Loucy (cell line): Measurements from ENCODE around the gene FKBP1A.

ENCODE experiments used
- H2AFZ ChIP-seq: fragments of 200-600 bp; sonication (generic); 2 replicates; pipeline ENCODE4 v1.6.0; 2016; ENCODE audit warnings: antibody characterized with exemption, mild to moderate bottlenecking, low read length, moderate library complexity
- H3F3A ChIP-seq: fragments of 200-600 bp; 2 replicates; pipeline ENCODE4 v1.6.0; 2016; ENCODE audit warnings: antibody characterized with exemption, low read depth, mild to moderate bottlenecking
- H3K27me3 ChIP-seq: fragments of 200-600 bp; sonication (generic); 2 replicates; pipeline ENCODE4 v1.6.1; 2014; ENCODE audit warnings: low read length, mild to moderate bottlenecking; ENCODE audit not compliant: insufficient read depth, poor library complexity, severe bottlenecking
- H3K36me3 ChIP-seq: fragments of 200-600 bp; sonication (generic); 2 replicates; pipeline ENCODE4 v1.6.1; 2016; ENCODE audit warnings: low read length; ENCODE audit not compliant: insufficient read depth
- H3K4me1 ChIP-seq: fragments of 200-600 bp; sonication (generic); 2 replicates; pipeline ENCODE4 v1.5.1; 2014; ENCODE audit warnings: low read length, mild to moderate bottlenecking; ENCODE audit not compliant: insufficient read depth, poor library complexity, severe bottlenecking
- H3K4me2 ChIP-seq: fragments of 200-600 bp; sonication (generic); 2 replicates; pipeline ENCODE4 v1.6.0; 2014; ENCODE audit warnings: antibody characterized with exemption, low read length, low read depth, mild to moderate bottlenecking; ENCODE audit not compliant: poor library complexity, severe bottlenecking
- H3K4me3 ChIP-seq: fragments of 200-600 bp; sonication (generic); 2 replicates; pipeline ENCODE4 v1.5.1; 2014; ENCODE audit warnings: low read length, mild to moderate bottlenecking, mixed read lengths; ENCODE audit not compliant: poor library complexity, severe bottlenecking
- H3K79me2 ChIP-seq: fragments of 200-600 bp; sonication (generic); 2 replicates; pipeline ENCODE4 v1.6.1; 2014; ENCODE audit warnings: low read length; ENCODE audit not compliant: insufficient read depth
- H3K9ac ChIP-seq: fragments of 200-600 bp; sonication (generic); 2 replicates; pipeline ENCODE4 v1.6.0; 2014; ENCODE audit warnings: mild to moderate bottlenecking, low read depth, low read length, moderate library complexity; ENCODE audit not compliant: poor library complexity, severe bottlenecking
- H3K9me2 ChIP-seq: fragments of 200-600 bp; sonication (generic); replicated peaks from 2 replicates; pipeline ENCODE4 v1.6.1; 2016; ENCODE audit warnings: low read depth, low read length, mixed read lengths
- H3K9me3 ChIP-seq: fragments of 200-600 bp; sonication (generic); 2 replicates; pipeline ENCODE4 v1.6.1; 2014; ENCODE audit warnings: mild to moderate bottlenecking, antibody characterized with exemption, low read length, low read depth; ENCODE audit not compliant: insufficient read depth
- H4K20me1 ChIP-seq: fragments of 200-600 bp; sonication (generic); 2 replicates; pipeline ENCODE4 v1.6.0; 2014; ENCODE audit warnings: antibody characterized with exemption, low read length, mild to moderate bottlenecking; ENCODE audit not compliant: insufficient read depth, poor library complexity, severe bottlenecking
- EZH2phosphoT487 ChIP-seq: fragments of 200-600 bp; IDR thresholded peaks from 2 replicates; pipeline ENCODE4 v1.6.1; 2018; ENCODE audit warnings: antibody characterized with exemption, mild to moderate bottlenecking, moderate library complexity, borderline replicate concordance
- TF ChIP-seq, protein P1 (sequence below): fragments of 200-600 bp; sonication (generic); conservative IDR thresholded peaks from 2 replicates; pipeline ENCODE4 v1.5.1; 2014; ENCODE audit warnings: mild to moderate bottlenecking, antibody characterized with exemption, low read length

Gene FKBP1A

GRCh38 chr20:1415667-1416468 lies 23.0 kb upstream of the FKBP1A start:
- H3K27me3 ChIP-seq: peaks cover 7% of the 10 kb centered on the region
- H3K36me3 ChIP-seq: no peaks in the 10 kb centered on the region
- H2AFZ ChIP-seq: no peak overlapping the region
- no peaks in the 10 kb centered on the region for H3K79me2 ChIP-seq
- no peak overlapping the region for H3K9ac ChIP-seq
- no peaks in the 10 kb centered on the region for H3F3A ChIP-seq
- no peaks in the 10 kb centered on the region for H3K4me1 ChIP-seq
- no peaks in the 10 kb centered on the region for H3K9me2 ChIP-seq
- no peak overlapping the region for H3K4me2 ChIP-seq
- no peak overlapping the region for H3K4me3 ChIP-seq
- H4K20me1 ChIP-seq: no peaks in the 10 kb centered on the region
- H3K9me3 ChIP-seq: no peaks in the 10 kb centered on the region
- TF ChIP-seq EZH2phosphoT487: no peak
- TF ChIP-seq, protein P1, sequence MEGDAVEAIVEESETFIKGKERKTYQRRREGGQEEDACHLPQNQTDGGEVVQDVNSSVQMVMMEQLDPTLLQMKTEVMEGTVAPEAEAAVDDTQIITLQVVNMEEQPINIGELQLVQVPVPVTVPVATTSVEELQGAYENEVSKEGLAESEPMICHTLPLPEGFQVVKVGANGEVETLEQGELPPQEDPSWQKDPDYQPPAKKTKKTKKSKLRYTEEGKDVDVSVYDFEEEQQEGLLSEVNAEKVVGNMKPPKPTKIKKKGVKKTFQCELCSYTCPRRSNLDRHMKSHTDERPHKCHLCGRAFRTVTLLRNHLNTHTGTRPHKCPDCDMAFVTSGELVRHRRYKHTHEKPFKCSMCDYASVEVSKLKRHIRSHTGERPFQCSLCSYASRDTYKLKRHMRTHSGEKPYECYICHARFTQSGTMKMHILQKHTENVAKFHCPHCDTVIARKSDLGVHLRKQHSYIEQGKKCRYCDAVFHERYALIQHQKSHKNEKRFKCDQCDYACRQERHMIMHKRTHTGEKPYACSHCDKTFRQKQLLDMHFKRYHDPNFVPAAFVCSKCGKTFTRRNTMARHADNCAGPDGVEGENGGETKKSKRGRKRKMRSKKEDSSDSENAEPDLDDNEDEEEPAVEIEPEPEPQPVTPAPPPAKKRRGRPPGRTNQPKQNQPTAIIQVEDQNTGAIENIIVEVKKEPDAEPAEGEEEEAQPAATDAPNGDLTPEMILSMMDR: no peak

DNA sequence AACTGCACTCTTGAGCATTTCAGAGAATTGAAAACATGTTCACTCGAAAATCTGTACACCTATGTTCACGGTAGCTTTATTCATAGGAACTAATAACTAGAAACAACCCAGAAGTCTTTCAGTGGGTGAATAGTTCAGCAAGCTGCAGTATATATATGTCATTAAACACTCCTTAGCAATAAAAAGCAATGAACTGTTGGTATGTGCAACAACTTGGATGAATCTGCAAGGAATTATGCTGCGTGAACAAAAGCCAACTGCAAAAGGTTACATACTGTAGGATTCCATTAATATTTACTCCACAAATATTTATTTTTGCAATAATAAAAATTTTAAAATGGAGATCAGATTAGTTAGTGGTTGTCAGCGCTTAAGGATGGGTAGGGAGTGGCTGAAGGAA lies 22.1 kb upstream of the FKBP1A start:
- no peak for TF ChIP-seq EZH2phosphoT487
- TF ChIP-seq, protein P1: no peak
- Histone ChIP-seq H3K9me2 (no peaks in the 10 kb centered on the region), H3F3A (no peaks in the 10 kb centered on the region), H3K79me2 (no peaks in the 10 kb centered on the region), H3K9ac (no peak overlapping the region), H4K20me1 (no peaks in the 10 kb centered on the region), H3K27me3 (peaks cover 7% of the 10 kb centered on the region), H3K4me1 (no peaks in the 10 kb centered on the region), H2AFZ (no peak overlapping the region), H3K9me3 (no peaks in the 10 kb centered on the region), H3K4me2 (no peak overlapping the region), H3K4me3 (no peak overlapping the region), H3K36me3 (no peaks in the 10 kb centered on the region)

DNA sequence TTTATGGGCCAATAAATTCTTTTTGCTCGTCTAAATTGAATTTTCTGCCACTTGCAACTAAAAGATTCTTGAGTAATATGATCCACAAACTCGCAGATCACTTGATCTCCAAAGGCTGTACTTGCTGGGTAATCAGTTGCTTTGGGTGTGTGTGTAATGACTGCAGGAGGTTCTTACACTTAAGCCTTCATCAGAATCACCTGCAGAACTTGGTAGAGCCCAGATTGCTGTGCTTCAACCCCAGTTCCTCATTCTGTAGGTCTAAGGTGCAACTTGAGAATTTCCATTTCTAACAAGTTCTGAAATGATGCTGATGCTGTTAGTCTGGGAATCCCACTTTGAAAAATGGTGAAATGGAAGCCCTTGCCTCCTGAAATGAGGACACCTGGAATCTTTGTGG lies 12.9 kb upstream of the FKBP1A start:
- no peak overlapping the region for H3K4me2 ChIP-seq
- H3K9me2 ChIP-seq: no peaks in the 10 kb centered on the region
- peaks cover 3% of the 10 kb centered on the region for H3K4me1 ChIP-seq
- no peak overlapping the region for H3K9ac ChIP-seq
- no peaks in the 10 kb centered on the region for H3K36me3 ChIP-seq
- H3K4me3 ChIP-seq: no peak overlapping the region
- no peaks in the 10 kb centered on the region for H3K79me2 ChIP-seq
- TF ChIP-seq EZH2phosphoT487: no peak
- H4K20me1 ChIP-seq: no peaks in the 10 kb centered on the region
- H3K27me3 ChIP-seq: no peaks in the 10 kb centered on the region
- no peaks in the 10 kb centered on the region; the same call in 1 of the 2 replicates for H3K9me3 ChIP-seq
- no peaks in the 10 kb centered on the region for H3F3A ChIP-seq
- H2AFZ ChIP-seq: no peak overlapping the region

DNA sequence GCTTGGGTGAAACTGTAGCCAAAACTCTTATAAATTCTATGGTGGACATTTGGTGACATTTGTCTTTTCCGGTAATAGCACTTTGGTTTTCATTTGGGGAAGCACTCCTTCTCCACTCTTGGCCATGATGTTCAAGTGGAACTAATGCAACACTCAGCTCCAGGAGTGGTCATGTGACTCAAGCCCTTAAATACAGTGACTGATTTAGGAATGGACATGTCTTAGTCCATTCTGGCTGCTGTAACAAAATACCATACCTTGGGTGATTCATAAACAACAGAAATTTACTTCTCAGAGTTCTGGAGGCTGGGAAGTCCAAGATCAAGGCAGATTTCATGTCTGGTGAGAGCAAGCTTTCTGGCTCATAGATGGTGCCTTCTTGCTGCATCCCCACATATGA lies 10.8 kb upstream of the FKBP1A start:
- Histone ChIP-seq H3K36me3 (no peaks in the 10 kb centered on the region), H3K9me3 (no peaks in the 10 kb centered on the region; the same call in 1 of the 2 replicates), H3K79me2 (no peaks in the 10 kb centered on the region), H3K4me1 (peaks cover 3% of the 10 kb centered on the region), H3F3A (no peaks in the 10 kb centered on the region), H3K4me3 (no peak overlapping the region), H3K4me2 (no peak overlapping the region), H4K20me1 (no peaks in the 10 kb centered on the region), H3K27me3 (no peaks in the 10 kb centered on the region), H2AFZ (no peak overlapping the region), H3K9me2 (no peaks in the 10 kb centered on the region), H3K9ac (no peak overlapping the region)
- TF ChIP-seq, protein P1: no peak
- no peak for TF ChIP-seq EZH2phosphoT487
